CD4-positive, alpha-beta T cell treated with Interleukin-6 for 4 hours (primary cell): Measurements from ENCODE around the gene FHOD1.

Source experiments
- DNase-seq: peaks from one replicate; pipeline ENCODE4 v3.0.0-alpha.2; 2020; ENCODE audit warnings: mixed read lengths

FHOD1 gene

DNA sequence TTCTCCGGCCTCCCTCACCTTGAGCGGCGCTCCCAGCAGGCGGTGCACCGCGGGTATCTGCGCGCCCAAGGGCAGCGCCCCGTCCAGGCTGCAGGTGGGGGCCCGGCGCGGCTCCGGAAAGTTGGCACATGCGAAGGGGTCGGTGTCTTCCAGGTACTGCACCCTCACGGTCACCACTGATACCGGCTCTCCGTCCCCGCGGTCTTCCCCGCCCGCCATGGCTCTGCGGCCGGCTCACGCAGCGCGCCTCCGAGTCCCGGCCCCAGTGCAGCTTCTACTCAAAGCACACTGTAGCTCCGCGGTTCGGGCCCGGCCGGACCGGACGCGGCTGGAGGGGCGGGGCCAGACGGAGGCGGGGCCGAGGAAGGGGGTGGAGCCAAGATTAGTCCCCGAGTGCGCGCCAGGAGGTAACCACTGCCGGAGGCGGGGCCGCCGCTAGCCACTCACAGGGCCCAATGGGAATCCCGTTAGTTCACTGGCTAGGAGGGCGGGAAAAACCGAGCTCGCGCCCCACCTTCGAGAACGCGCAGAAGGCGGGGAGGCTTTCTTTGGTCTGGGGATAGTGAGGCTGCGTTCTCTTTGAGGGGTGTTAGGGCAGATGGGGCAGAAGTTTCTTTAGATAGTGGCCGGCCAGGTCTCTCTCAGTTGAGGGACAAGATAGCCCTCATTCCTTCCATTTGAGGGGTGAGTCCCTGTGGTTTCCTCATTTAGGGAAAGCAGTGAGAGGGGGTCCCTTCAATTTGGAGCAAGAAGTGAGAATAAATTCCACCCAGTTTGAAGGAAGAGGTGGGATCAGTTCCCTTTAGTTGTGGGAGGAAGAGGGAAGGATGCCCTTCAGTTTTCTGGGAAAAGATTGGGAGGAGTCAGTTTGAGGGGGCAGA, at the start of gene FHOD1:
TSS of gene FHOD1 (minus strand) at position 290 of the 881 bp plus-strand sequence. CDS start at position 219, 71 bp downstream.
- DNase-seq, result peak; percentile 98

DNA sequence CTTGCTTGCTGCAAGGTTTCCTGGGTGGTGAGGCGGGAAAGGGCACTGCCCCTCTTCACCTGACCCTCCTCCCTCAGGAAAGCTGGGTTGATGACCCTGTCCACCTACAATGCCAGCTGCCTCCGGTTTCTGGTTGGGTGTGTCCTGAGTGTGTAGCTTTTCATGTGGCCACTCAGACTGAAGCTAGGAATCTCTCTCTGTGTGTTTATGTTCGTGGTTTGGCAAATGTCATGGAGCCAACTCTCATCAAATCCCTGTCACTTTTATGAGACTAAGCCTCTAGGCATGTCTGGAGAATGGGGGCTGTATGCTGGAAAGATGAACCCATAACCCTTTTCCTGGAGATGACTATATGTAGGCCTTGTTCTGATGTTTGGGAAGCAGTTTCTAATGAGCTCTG, 49.1 kb upstream of the FHOD1 start:
- no peak for DNase-seq

DNA sequence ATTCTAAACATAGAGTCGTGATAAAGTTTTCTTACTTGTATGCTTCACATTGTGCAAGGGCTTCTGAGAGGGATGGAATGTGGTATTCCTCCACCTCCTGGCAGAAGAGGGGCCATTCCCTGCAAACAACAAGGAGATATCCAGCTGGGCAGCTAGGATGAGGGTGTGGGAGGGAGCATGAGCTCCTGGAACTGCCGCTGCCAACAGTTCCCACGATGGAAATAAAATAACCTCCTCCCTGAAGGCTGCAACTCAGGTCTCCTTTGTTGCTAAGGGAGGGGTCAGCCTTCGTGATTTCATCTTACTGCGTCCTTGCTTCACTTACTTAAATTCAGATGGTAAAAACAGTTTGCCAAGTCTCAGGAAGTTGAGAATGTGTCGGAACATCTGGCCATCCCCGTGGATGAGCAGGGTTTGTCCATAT, 47.7 kb upstream of the FHOD1 start:
- no peak for DNase-seq

DNA sequence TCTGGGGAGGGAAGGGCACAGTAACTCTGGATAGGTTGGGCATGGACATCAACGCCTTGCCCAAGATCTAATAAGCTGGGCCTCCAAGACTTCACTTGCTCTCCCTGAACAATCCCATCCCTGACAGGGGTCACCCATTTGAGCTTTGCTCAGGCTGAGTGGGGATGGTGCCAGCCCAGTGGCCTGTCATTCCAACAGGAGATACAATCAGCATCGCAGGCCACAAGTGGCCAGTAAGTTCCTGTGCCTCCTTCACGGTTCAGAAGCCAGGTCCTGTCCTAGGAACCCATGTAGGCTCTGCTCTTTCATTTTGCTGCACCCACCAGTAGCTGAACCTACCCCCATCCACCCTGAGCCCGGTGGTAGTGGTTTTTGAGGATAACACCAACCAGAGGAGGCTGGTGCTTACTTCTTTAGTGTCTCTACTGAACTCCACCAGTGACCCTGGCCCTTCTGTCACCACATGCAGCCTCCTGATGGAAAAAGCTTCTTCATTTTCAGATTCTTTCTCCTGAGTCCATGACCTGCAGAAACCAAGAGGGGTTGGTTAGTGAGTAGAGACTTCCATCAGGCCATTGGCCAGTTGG, 47.0 kb upstream of the FHOD1 start:
- DNase-seq, result no peak

GRCh38 chr16:67291461-67291860, 44.2 kb upstream of the FHOD1 start:
- no peak for DNase-seq

- DNase-seq, result no peak
These were observed 40.7 kb upstream of the FHOD1 start for GRCh38 chr16:67287960-67288359.

DNA sequence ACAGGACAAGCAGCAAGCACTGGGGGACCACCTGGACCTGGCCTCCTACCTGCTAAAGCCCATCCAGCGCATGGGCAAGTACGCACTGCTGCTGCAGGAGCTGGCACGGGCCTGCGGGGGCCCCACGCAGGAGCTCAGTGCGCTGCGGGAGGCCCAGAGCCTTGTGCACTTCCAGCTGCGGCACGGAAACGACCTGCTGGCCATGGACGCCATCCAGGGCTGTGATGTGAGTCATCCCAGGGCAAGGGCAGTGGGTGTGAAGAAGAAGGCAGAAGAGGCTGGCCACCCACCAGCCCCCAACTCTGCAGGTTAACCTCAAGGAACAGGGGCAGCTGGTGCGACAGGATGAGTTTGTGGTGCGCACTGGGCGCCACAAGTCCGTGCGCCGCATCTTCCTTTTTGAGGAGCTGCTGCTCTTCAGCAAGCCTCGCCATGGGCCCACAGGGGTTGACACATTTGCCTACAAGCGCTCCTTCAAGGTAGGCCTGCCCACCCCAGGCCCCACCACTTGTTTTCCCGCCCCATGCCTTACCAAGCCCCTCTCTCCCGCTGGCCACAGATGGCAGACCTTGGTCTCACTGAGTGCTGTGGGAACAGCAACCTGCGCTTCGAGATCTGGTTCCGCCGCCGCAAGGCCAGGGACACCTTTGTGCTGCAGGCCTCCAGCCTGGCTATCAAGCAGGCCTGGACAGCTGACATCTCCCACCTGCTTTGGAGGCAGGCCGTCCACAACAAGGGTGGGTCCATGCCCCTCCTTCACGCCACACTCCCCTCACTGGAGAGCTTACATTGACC, 39.4 kb upstream of the FHOD1 start:
- DNase-seq, result no peak

- DNase-seq, result no peak
These were observed 37.7 kb upstream of the FHOD1 start for GRCh38 chr16:67284699-67285646.

- DNase-seq, result no peak
These were observed 36.7 kb upstream of the FHOD1 start for GRCh38 chr16:67283826-67284555.

- DNase-seq, result no peak
These were observed 36.0 kb upstream of the FHOD1 start for GRCh38 chr16:67283039-67283825.

GRCh38 chr16:67282447-67282805, 35.1 kb upstream of the FHOD1 start:
- no peak for DNase-seq

DNA sequence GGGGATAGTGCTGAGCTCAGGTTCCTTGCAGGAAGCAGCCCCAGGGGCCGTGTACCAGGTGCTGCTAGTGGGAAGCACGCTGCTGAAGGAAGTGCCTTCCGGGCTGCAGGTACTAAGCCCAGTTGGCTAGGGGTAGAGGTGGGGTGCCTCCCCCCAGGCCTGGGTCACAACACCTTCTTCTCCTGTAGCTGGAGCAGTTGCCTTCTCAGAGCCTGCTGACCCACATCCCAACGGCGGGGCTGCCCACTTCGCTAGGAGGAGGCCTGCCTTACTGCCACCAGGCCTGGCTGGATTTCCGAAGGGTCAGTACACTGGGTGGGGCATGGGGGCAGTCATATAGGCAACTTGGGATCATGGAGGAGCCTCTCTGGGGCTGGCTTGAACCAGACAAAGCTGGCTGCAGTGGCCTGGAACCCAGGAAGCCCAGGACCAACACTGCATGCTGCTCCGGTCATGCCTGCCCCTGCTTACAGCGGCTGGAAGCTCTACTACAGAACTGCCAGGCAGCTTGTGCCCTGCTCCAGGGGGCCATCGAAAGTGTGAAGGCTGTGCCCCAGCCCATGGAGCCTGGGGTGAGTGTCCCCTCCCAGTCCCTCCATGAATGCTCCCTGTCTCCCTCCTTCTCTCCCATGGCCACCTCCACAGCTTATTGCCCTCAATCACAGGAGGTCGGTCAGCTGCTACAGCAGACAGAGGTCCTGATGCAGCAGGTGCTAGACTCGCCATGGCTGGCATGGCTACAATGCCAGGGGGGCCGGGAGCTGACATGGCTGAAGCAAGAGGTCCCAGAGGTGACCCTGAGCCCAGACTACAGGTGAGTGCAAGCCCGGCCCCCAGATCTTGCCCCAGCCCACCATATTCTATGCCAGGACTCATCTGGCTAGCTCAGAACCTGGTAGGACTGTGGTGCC, 34.5 kb upstream of the FHOD1 start:
- DNase-seq, result no peak

- no peak for DNase-seq
These were observed 33.1 kb upstream of the FHOD1 start for GRCh38 chr16:67280090-67281015.

DNA sequence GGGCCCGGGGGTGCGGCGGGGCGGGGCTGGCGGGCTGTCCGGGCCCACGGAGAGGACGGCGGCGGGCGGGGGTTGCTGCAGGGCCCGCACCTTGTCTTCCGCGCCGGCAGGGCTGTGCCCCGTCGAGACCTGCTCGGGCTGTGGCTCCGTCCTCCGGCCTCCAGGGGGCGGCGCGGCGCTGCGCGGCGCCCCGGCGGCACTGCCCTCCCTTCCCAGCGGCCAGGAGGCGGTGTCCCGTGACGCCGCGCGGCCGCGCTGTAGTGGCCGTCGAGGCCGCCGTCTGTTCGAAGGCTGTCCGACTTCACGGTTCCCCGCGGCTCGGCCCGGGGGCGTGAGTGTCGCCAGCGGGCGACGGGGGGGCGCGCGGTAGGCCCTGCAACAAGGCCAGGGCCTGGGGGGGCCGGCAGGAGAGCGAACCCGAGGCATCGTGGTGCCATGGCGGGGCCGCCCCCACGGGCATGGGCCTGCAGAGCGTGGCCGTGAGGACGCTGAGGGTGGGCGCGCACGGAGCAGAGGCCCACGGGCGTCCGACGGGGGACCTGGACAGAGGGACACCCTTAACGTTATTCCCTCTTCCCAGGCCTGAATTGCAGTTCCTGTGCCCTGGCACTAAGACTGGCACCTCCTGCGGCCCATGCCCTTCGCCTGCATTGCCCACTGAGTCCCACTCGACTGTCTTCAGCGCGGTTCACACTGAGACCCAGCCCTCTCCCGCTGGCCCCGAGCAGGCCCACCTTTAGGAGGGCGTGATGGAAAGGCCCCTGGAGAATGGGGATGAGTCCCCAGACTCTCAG, 32.2 kb upstream of the FHOD1 start, which contains the start of gene PLEKHG4:
TSS of gene PLEKHG4 (plus strand) at position 237 of the 794 bp plus-strand sequence. CDS start at position 750, 513 bp downstream.
- DNase-seq, result peak; percentile 85

DNA sequence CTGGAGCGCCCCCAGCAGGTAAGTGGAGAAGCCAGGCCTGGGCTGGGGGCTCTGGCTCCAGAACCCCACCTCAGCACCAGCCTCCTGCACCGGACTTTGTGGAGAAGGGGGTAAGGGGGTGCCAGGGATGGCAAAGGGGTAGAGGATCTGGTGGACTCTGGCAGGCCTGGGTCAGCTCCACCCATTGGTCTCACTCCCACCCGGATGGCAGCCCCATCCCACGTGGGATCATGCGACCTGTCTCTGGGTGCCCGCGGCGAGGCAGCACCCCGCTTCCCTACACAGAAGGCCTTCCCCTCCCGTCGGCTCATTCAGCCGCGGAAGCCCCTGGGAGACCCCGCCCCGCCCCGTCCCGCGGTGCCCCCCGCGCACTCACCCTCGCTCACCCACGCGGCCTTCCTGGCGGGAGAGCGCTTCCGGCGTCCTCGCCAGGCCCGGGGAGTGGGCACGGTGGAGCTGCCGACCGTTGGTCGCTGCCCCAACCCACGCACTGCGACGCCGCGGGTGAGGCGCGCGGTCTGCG, 31.6 kb upstream of the FHOD1 start:
- peak; percentile 55 for DNase-seq

DNA sequence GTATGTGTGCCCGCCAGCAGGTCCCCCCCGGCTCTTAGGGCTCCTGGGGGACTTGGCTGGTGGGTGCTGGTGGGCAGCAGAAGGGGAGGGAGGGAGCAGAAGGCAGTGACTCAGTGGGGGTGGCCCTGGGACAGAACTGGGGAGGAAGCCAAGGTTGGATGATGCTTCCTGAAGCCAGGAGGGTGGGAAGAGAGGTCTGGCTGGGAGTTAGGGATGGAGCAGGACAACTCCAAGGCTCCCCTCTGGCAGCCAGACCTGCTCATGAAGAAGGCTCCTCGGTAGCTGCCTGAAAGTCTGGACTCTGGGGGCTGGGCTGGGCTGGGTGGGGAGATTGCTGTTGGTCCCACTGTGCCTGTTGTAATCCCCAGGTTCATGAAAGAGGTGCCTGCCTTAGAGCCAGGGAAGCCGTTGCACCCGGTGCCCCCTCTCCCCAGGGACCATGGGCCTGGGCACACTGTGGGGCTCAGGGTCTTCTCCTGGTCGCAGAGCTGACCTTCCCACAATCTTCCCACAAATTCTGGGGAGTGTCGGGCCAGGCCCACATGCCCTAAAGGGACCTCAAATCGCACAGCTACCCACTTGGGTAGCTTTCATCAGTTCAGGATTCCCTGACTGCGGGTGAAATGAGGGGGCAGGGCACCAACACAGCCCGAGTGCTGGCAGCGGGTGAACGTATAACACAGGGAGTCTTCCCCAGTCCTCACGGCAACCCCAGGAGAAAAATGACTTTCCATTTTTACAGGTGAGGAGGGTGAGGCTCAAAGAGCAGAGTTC, 30.9 kb upstream of the FHOD1 start:
- DNase-seq, result no peak
